Left kidney (tissue), 2 donors: ENCODE measurements around the gene STIM2. TPM values are rescaled to one million over a fixed set of nuclear protein-coding genes. Genes with fewer than 3 reads are reported as not detected.

Experiments
- DNase-seq: peaks from one replicate; pipeline ENCODE4 v3.0.0-alpha.2; 2013
- polyA plus RNA-seq: library from polyadenylated mRNA; unstranded; fragments of 120-200 nt; gene quantifications from one replicate; pipeline ENCODE4 v1.2.1, GENCODE V29; 2013; ENCODE audit not compliant: insufficient read length

Gene STIM2
- polyA plus RNA-seq, 1 donor, result 44.3 TPM

- DNase-seq, result no peak
These were observed 179.7 kb downstream of the STIM2 start for GRCh38 chr4:27040356-27040755.

GRCh38 chr4:27042411-27042810 lies 181.8 kb downstream of the STIM2 start:
- no peak for DNase-seq

GRCh38 chr4:27043200-27043599 lies 182.6 kb downstream of the STIM2 start:
- no peak for DNase-seq

GRCh38 chr4:27046851-27047250 lies 186.2 kb downstream of the STIM2 start:
- DNase-seq, result no peak

GRCh38 chr4:27048429-27049238 lies 188.0 kb downstream of the STIM2 start:
- peak; percentile 34 for DNase-seq

GRCh38 chr4:27049239-27049829 lies 188.7 kb downstream of the STIM2 start:
- DNase-seq, result no peak

GRCh38 chr4:27050731-27051130 lies 190.1 kb downstream of the STIM2 start:
- DNase-seq, result no peak

- no peak for DNase-seq
These were observed 194.7 kb downstream of the STIM2 start for GRCh38 chr4:27055221-27055760.

- DNase-seq, result no peak
These were observed 195.6 kb downstream of the STIM2 start for GRCh38 chr4:27056281-27056680.

GRCh38 chr4:27057053-27057452 lies 196.4 kb downstream of the STIM2 start:
- no peak for DNase-seq

GRCh38 chr4:27057662-27058061 lies 197.0 kb downstream of the STIM2 start:
- DNase-seq, result no peak

- DNase-seq, result no peak
These were observed 198.3 kb downstream of the STIM2 start for GRCh38 chr4:27058819-27059406.

- DNase-seq, result no peak
These were observed 198.8 kb downstream of the STIM2 start for GRCh38 chr4:27059446-27059845.

GRCh38 chr4:27062256-27062655 lies 201.6 kb downstream of the STIM2 start:
- DNase-seq, result no peak

GRCh38 chr4:27066591-27066990 lies 205.9 kb downstream of the STIM2 start:
- DNase-seq, result no peak

- no peak for DNase-seq
These were observed 207.7 kb downstream of the STIM2 start for GRCh38 chr4:27068151-27068867.
